GM12864 (cell line): ENCODE data around the gene S100A12.

Source experiments
- DNase-seq: peaks from one replicate; pipeline ENCODE4 v3.0.0-alpha.2; 2011; ENCODE audit warnings: low read depth
- H3K4me3 ChIP-seq: 2 replicates; pipeline ENCODE4 v1.5.1; 2011; ENCODE audit warnings: mild to moderate bottlenecking, low read depth, low read length, control low read depth
- CTCF ChIP-seq: IDR thresholded peaks from 2 replicates; pipeline ENCODE4 v1.5.1; 2011; ENCODE audit warnings: low read depth, mild to moderate bottlenecking, moderate library complexity, low read length, control low read depth, inconsistent platforms; ENCODE audit errors: missing control alignments

S100A12 gene

DNA sequence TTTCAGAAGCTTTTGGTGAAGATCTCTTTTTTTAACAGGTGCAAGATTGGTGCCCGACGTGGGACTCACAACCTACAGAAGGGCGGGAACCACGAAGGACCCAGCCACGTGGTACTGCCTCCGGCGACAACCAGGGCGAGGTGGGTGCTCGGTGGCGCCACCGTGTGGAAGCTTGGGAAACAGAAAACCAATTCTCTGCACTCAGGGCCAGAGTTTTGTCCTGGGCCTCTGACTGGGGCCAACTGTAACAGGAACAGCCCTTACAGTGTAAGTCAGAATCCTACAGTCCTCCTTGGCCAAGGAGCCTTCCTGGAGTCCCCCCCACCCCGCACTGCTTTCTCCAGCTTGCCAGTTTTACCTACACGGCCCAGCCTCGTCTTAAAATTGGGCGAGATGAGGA is 29.3 kb upstream of the S100A12 start:
- no peak overlapping the region for H3K4me3 ChIP-seq
- TF ChIP-seq CTCF: peak; percentile 65
- no peak for DNase-seq

- no peak for DNase-seq
- TF ChIP-seq CTCF: no peak
- H3K4me3 ChIP-seq: no peak overlapping the region
Observed at GRCh38 chr1:153404086-153404635, 28.7 kb upstream of the S100A12 start.

- TF ChIP-seq CTCF: no peak
- no peak for DNase-seq
- H3K4me3 ChIP-seq: no peak overlapping the region
Observed at GRCh38 chr1:153403421-153404085, 28.1 kb upstream of the S100A12 start.

- no peak for DNase-seq
- no peak overlapping the region for H3K4me3 ChIP-seq
- TF ChIP-seq CTCF: no peak
Observed at GRCh38 chr1:153402226-153402625, 26.8 kb upstream of the S100A12 start.

- no peak for TF ChIP-seq CTCF
- no peak for DNase-seq
- no peak overlapping the region for H3K4me3 ChIP-seq
Observed at GRCh38 chr1:153401461-153401860, 26.0 kb upstream of the S100A12 start.

DNA sequence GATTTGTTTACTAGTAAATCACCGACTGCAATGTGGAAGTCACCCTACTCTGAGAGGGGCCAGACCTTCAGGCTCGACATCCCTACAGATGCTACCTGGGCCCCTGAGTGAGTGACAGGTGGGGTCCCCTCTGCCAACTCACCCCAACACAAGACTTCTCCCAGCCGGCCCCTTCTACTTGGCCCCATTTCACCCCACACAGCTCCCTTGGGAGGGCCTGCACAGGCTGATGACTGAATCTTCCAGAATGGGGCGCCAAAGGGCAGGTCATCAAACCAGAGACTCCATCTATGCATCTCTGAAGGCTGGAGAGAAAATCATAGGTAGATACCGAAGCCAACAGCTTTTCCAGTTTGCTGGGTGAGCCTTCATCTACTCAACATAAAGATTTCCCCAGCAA is 24.8 kb upstream of the S100A12 start:
- peak; percentile 10 for TF ChIP-seq CTCF
- no peak for DNase-seq

More for the DNA sequence above, 24.8 kb upstream of the S100A12 start:
- H3K4me3 ChIP-seq: no peak overlapping the region
